Panc1 (cell line): ENCODE measurements around the gene CASR.

Source experiments
- POLR2AphosphoS5 ChIP-seq: IDR thresholded peaks from 2 replicates; pipeline ENCODE4 v1.6.1; 2012; ENCODE audit warnings: mild to moderate bottlenecking, low read depth, low read length, moderate library complexity
- REST ChIP-seq, 2 experiments: IDR thresholded peaks; 2 replicates each; pipeline ENCODE4 v1.6.1; 2011 to 2012; ENCODE audit warnings: low read depth in 2 of 2, control low read depth in 1 of 2, low read length in 1 of 2, mild to moderate bottlenecking in 1 of 2, moderate library complexity in 1 of 2; ENCODE audit not compliant: insufficient read depth in 1 of 2
- SIN3A ChIP-seq: IDR thresholded peaks from 2 replicates; pipeline ENCODE4 v1.6.1; 2012; ENCODE audit warnings: low read depth, mild to moderate bottlenecking, low read length, moderate library complexity, borderline replicate concordance; ENCODE audit not compliant: insufficient read depth
- TCF7L2 ChIP-seq: IDR thresholded peaks from 2 replicates; pipeline ENCODE4 v1.6.1; 2011; ENCODE audit warnings: mild to moderate bottlenecking, low read depth, low read length, inconsistent platforms
- TF ChIP-seq, protein P1 (sequence below): fragments of 450-650 bp; IDR thresholded peaks from 2 replicates; pipeline ENCODE4 v1.5.1; 2017; ENCODE audit warnings: mild to moderate bottlenecking

DNA sequence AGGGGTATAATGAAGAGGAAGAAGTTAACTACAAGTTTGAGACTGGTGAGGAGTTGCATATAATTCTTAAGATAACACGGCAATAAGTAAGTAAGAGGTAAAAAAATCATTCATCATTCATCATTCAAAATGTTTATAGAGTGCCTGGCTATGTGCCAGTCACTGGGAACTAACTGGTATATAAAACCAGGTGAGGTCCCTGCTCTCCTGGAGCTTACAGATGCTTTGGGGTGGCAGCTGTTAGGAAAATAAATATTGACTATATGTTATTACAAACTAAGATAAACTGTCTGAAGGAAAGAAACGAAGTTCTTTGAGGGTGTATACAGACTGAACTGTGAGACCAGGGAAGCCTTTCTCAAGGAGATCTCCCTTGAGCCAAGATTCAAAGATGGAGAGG, 2.9 kb downstream of the CASR start:
- TF ChIP-seq, protein P1, sequence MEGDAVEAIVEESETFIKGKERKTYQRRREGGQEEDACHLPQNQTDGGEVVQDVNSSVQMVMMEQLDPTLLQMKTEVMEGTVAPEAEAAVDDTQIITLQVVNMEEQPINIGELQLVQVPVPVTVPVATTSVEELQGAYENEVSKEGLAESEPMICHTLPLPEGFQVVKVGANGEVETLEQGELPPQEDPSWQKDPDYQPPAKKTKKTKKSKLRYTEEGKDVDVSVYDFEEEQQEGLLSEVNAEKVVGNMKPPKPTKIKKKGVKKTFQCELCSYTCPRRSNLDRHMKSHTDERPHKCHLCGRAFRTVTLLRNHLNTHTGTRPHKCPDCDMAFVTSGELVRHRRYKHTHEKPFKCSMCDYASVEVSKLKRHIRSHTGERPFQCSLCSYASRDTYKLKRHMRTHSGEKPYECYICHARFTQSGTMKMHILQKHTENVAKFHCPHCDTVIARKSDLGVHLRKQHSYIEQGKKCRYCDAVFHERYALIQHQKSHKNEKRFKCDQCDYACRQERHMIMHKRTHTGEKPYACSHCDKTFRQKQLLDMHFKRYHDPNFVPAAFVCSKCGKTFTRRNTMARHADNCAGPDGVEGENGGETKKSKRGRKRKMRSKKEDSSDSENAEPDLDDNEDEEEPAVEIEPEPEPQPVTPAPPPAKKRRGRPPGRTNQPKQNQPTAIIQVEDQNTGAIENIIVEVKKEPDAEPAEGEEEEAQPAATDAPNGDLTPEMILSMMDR = no peak
- TF ChIP-seq SIN3A (no peak), POLR2AphosphoS5 (no peak), REST (IDR thresholded peaks at IDR 0.05; ENCODE audit: insufficient read depth in 1 of 2, low read depth in 2 of 2, low read length in 1 of 2) (no peak), TCF7L2 (no peak)
